K562 (cell line): ENCODE results near the gene CRYAB. TPM values are rescaled to one million over a fixed set of nuclear protein-coding genes. Genes with fewer than 3 reads are reported as not detected.

Experiments used
- ASH1L ChIP-seq: fragments of 450-650 bp; IDR thresholded peaks from 2 replicates; pipeline ENCODE4 v1.6.1; 2018; ENCODE audit warnings: borderline replicate concordance, mild to moderate bottlenecking, low read depth; ENCODE audit not compliant: partially characterized antibody
- CHCHD3 ChIP-seq: fragments of 250-450 bp; sonication (Bioruptor Pico); IDR thresholded peaks from 2 replicates; pipeline ENCODE4 v2.1.2; 2022; ENCODE audit warnings: mild to moderate bottlenecking
- ELF2 ChIP-seq: fragments of 250-450 bp; sonication (Bioruptor Pico); IDR thresholded peaks from 2 replicates; pipeline ENCODE4 v1.5.0; 2021; ENCODE audit warnings: mild to moderate bottlenecking
- ESRRA ChIP-seq: fragments of 450-650 bp; IDR thresholded peaks from 2 replicates; pipeline ENCODE4 v1.6.1; 2014; ENCODE audit warnings: low read depth, mild to moderate bottlenecking, moderate library complexity, borderline replicate concordance
- FOXM1 ChIP-seq, 2 experiments: fragments of 450-650 bp in 1 of 2; sonication (generic) in 1 of 2; formaldehyde crosslinking in 1 of 2; IDR thresholded peaks; 2 replicates each; pipeline versions ENCODE4 v1.6.1 to v1.9.0; 2017 to 2022; ENCODE audit warnings: low read depth in 2 of 2, mild to moderate bottlenecking in 2 of 2, missing genetic modification reagents in 1 of 2, moderate library complexity in 1 of 2
- FUS ChIP-seq: fragments of 200-400 bp; formaldehyde crosslinking; optimal IDR thresholded peaks from 2 replicates; pipeline ENCODE3; 2017; ENCODE audit warnings: low read depth, low read length
- GABPA ChIP-seq: fragments of 200-800 bp; sonication (Bioruptor generic); conservative IDR thresholded peaks from 2 replicates; pipeline ENCODE4 v1.6.1; 2016; ENCODE audit warnings: low read depth, missing genetic modification characterization, missing compliant biosample characterization
- HIVEP1 ChIP-seq: fragments of 250-450 bp; sonication (Bioruptor Pico); IDR thresholded peaks from 2 replicates; pipeline ENCODE4 v1.4.0; 2020; ENCODE audit warnings: mild to moderate bottlenecking
- KDM5B ChIP-seq: fragments of 200-600 bp; sonication (generic); IDR thresholded peaks from 2 replicates; pipeline ENCODE4 v1.6.1; 2012; ENCODE audit warnings: low read depth, mild to moderate bottlenecking, moderate library complexity, low read length, control low read depth, inconsistent platforms; ENCODE audit not compliant: insufficient replicate concordance
- LCOR ChIP-seq: sonication (generic); formaldehyde crosslinking; IDR thresholded peaks from 2 replicates; pipeline ENCODE4 v1.8.0; 2022; ENCODE audit warnings: mild to moderate bottlenecking, missing genetic modification reagents
- MAFG ChIP-seq: fragments of 450-650 bp; conservative IDR thresholded peaks from 2 replicates; pipeline ENCODE4 v1.6.1; 2016; ENCODE audit warnings: missing genetic modification characterization, missing compliant biosample characterization
- NR2C1 ChIP-seq, 2 experiments: fragments of 450-650 bp; IDR thresholded peaks; 2 replicates each; pipeline ENCODE4 v1.6.1; 2017; ENCODE audit warnings: mild to moderate bottlenecking in 2 of 2, antibody characterized with exemption in 1 of 2, inconsistent platforms in 1 of 2, missing compliant biosample characterization in 1 of 2, missing genetic modification characterization in 1 of 2
- NR3C1 ChIP-seq: sonication (generic); formaldehyde crosslinking; IDR thresholded peaks from 2 replicates; pipeline ENCODE4 v1.8.1; 2022; ENCODE audit warnings: missing genetic modification reagents
- PPARD ChIP-seq: fragments of 250-450 bp; sonication (Bioruptor Pico); IDR thresholded peaks from 2 replicates; pipeline ENCODE4 v1.8.0; 2022; ENCODE audit warnings: inconsistent platforms, mild to moderate bottlenecking, moderate library complexity
- PRPF4 ChIP-seq: fragments of 200-400 bp; formaldehyde crosslinking; IDR thresholded peaks from one replicate; pipeline ENCODE4 v1.6.1; 2017; ENCODE audit warnings: low read length, low read depth, mild to moderate bottlenecking; ENCODE audit not compliant: insufficient read depth, poor library complexity, severe bottlenecking
- PTRF ChIP-seq: fragments of 450-650 bp; IDR thresholded peaks from 2 replicates; pipeline ENCODE4 v1.6.1; 2016; ENCODE audit warnings: mild to moderate bottlenecking, missing genetic modification characterization, missing compliant biosample characterization
- SMAD3 ChIP-seq: fragments of 450-650 bp; formaldehyde crosslinking; conservative IDR thresholded peaks from 2 replicates; pipeline ENCODE4 v1.4.0; 2020; ENCODE audit warnings: mild to moderate bottlenecking
- SUPT5H ChIP-seq: fragments of 450-650 bp; IDR thresholded peaks from 2 replicates; pipeline ENCODE4 v1.6.1; 2016
- TCFL5 ChIP-seq: fragments of 250-450 bp; sonication (Bioruptor Pico); conservative IDR thresholded peaks from 2 replicates; pipeline ENCODE4 v1.6.1; 2021; ENCODE audit warnings: mild to moderate bottlenecking, moderate library complexity, matching md5 sums
- ZC3H11A ChIP-seq: IDR thresholded peaks from 2 replicates; pipeline ENCODE4 v1.6.1; 2012; ENCODE audit warnings: low read depth, low read length, improper control_type of control experiment
- ZNF224 ChIP-seq: sonication (generic); formaldehyde crosslinking; IDR thresholded peaks from 2 replicates; pipeline ENCODE4 v1.8.0; 2022; ENCODE audit warnings: mild to moderate bottlenecking, missing genetic modification reagents
- ZNF239 ChIP-seq: fragments of 250-450 bp; sonication (Bioruptor Pico); IDR thresholded peaks from 2 replicates; pipeline ENCODE4 v1.4.0; 2020; ENCODE audit warnings: mild to moderate bottlenecking
- ZNF347 ChIP-seq: fragments of 450-650 bp; formaldehyde crosslinking; IDR thresholded peaks from 2 replicates; pipeline ENCODE4 v1.4.0; 2020; ENCODE audit warnings: low read depth, mild to moderate bottlenecking, moderate library complexity
- ZSCAN32 ChIP-seq: fragments of 450-650 bp; formaldehyde crosslinking; IDR thresholded peaks from 2 replicates; pipeline ENCODE4 v1.4.0; 2020; ENCODE audit warnings: mild to moderate bottlenecking, moderate library complexity
- polyA plus RNA-seq, 8 experiments: library from polyadenylated mRNA; depleted of rRNA in 4 of 8; stranded (reverse) in 5 of 8; unstranded in 3 of 8; fragments of >200 nt; fragmentation: Nextera tagmentation in 2 of 8; fragmentation: Illumina TruSeq in 1 of 8; extraction: Ambion mirVana in 2 of 8; extraction: Trizol in 1 of 8; gene quantifications; 2 replicates each; pipeline versions ENCODE4 v1.2.1 to v1.2.3, GENCODE V29; 2011 to 2014; ENCODE audit warnings: inconsistent platforms in 1 of 8, missing spikeins in 1 of 8
- total RNA-seq, 7 experiments: library from RNA; depleted of rRNA in 6 of 7; stranded (reverse); fragments of >200 nt in 6 of 7; fragmentation: Illumina TruSeq in 2 of 7; extraction: Trizol in 2 of 7; gene quantifications; 2 replicates each; pipeline versions ENCODE4 v1.2.1 to v1.2.3, GENCODE V29; 2011 to 2021; ENCODE audit warnings: low replicate concordance in 1 of 7
- TF ChIP-seq, protein P1 (sequence below): sonication (generic); formaldehyde crosslinking; IDR thresholded peaks from 2 replicates; pipeline ENCODE4 v1.8.1; 2022; ENCODE audit warnings: missing genetic modification reagents
- TF ChIP-seq, protein P2 (sequence below): fragments of 450-650 bp; IDR thresholded peaks from 2 replicates; pipeline ENCODE4 v1.6.1; 2016; ENCODE audit warnings: antibody characterized with exemption
- TF ChIP-seq, protein P3 (sequence below): IDR thresholded peaks from 2 replicates; pipeline ENCODE4 v1.6.1; 2011; ENCODE audit not compliant: insufficient read length; ENCODE audit errors: extremely low read depth

The CRYAB gene
- total and polyA plus RNA-seq, 9 of the 15 experiments (the other 6 are each of a cell fraction or from before 2014, with no cell fraction given): 0.83 to 7.5 (median 3.6) TPM

DNA sequence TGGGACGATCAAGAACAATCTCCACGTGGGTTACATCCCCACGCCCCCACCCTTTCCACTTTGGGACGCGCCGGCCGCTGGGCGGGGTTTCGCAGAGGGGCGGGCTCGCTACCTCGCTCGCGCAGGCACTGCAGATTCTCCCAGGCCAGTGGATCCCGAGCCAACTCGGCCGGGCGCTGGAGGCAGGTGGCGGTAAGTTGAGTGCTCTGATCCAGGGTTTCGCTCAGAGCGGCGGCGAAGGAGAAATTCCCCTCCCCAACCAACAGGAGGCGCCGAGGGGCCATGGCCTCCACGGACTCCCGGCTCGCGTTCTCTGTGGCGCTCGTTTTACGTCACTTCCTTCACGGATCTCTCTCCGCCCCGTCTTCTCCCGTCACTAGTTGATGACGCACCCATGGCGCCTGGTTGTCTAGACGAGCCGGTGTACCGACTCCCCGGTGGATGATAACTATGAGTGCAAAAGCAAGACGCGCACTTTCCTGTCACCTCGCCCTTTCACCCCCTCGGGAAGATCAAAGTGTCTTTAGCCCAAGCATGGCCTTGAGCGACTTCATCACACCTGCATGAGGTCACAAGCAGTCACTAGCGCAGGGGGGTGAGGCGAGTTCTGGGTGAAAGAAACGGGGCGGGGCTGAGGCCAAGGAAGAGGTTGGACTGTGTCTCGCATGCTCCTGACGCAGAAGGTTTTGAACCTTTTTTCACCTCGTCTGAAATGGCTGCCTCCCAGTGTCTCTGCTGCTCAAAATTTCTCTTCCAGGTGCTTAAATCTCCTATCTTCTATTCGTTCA, 32.5 kb downstream of the CRYAB start, which contains the start of the genes CFAP68 and FDXACB1 (continued):
- no peak for TF ChIP-seq ZSCAN32 (CRISPR knock-in tag)
- TF ChIP-seq SMAD3 (CRISPR knock-in tag): peak; percentile 49; the same call in 1 of the 2 replicates
- TF ChIP-seq MAFG (tag): no peak
- TF ChIP-seq, protein P1, sequence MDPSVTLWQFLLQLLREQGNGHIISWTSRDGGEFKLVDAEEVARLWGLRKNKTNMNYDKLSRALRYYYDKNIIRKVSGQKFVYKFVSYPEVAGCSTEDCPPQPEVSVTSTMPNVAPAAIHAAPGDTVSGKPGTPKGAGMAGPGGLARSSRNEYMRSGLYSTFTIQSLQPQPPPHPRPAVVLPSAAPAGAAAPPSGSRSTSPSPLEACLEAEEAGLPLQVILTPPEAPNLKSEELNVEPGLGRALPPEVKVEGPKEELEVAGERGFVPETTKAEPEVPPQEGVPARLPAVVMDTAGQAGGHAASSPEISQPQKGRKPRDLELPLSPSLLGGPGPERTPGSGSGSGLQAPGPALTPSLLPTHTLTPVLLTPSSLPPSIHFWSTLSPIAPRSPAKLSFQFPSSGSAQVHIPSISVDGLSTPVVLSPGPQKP (CRISPR knock-in tag): no peak
- TF ChIP-seq NR2C1 (IDR thresholded peaks at IDR 0.05): peak; percentile 77
- TF ChIP-seq NR2C1 (tag; IDR thresholded peaks at IDR 0.05): peak; percentile 84
- TF ChIP-seq ASH1L: no peak
- TF ChIP-seq FUS: no peak
- no peak for TF ChIP-seq FOXM1 (IDR thresholded peaks at IDR 0.05; ENCODE audit: low read depth)
- TF ChIP-seq FOXM1 (CRISPR knock-in tag; IDR thresholded peaks at IDR 0.05; ENCODE audit: low read depth): no peak; the same call in 1 of the 2 replicates
- TF ChIP-seq, protein P2, sequence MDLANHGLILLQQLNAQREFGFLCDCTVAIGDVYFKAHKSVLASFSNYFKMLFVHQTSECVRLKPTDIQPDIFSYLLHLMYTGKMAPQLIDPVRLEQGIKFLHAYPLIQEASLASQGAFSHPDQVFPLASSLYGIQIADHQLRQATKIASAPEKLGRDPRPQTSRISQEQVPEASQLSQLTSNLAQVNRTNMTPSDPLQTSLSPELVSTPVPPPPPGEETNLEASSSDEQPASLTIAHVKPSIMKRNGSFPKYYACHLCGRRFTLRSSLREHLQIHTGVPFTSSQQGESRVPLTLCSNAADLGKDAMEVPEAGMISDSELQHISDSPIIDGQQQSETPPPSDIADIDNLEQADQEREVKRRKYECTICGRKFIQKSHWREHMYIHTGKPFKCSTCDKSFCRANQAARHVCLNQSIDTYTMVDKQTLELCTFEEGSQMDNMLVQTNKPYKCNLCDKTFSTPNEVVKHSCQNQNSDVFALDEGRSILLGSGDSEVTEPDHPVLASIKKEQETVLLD: peak; percentile 39; the same call in 1 of the 2 replicates
- TF ChIP-seq NR3C1 (CRISPR knock-in tag): no peak
- no peak for TF ChIP-seq ZNF239 (CRISPR knock-in tag)
- peak; percentile 97 for TF ChIP-seq GABPA (tag)
- TF ChIP-seq, protein P3, sequence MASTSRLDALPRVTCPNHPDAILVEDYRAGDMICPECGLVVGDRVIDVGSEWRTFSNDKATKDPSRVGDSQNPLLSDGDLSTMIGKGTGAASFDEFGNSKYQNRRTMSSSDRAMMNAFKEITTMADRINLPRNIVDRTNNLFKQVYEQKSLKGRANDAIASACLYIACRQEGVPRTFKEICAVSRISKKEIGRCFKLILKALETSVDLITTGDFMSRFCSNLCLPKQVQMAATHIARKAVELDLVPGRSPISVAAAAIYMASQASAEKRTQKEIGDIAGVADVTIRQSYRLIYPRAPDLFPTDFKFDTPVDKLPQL: peak; percentile 63
- peak; percentile 87 for TF ChIP-seq ESRRA
- TF ChIP-seq SUPT5H: peak; percentile 88
- no peak for TF ChIP-seq ZNF347
- no peak for TF ChIP-seq ELF2
- no peak for TF ChIP-seq PTRF (tag)
- TF ChIP-seq CHCHD3: no peak
- peak; percentile 79; the same call in 1 of the 2 replicates for TF ChIP-seq LCOR (CRISPR knock-in tag)
- TF ChIP-seq TCFL5: no peak
- TF ChIP-seq ZC3H11A: peak; percentile 65; the same call in 1 of the 2 replicates
- no peak for TF ChIP-seq PPARD (CRISPR knock-in tag)
- no peak for TF ChIP-seq HIVEP1 (CRISPR knock-in tag)
- TF ChIP-seq ZNF224 (CRISPR knock-in tag): no peak
- TF ChIP-seq PRPF4: no peak
- TF ChIP-seq KDM5B: peak; percentile 77
